IMR-90 (cell line): Measurements from ENCODE around the gene SIM1. TPM values are rescaled to one million over a fixed set of nuclear protein-coding genes. Genes with fewer than 3 reads are reported as not detected.

Source experiments
- ATAC-seq: fragments of 200-7000 bp; cut with Tn5 transposase; 2 replicates; pipeline ENCODE4 v1.9.1; 2020; ENCODE audit warnings: low read depth, mild to moderate bottlenecking, moderate library complexity
- BruUV-seq: library from RNA; stranded (reverse); fragments of 400-500 nt; replicated peaks from 2 replicates; lab custom pipeline; 2021; lab: Mats Ljungman, UMichigan
- CTCF ChIA-PET: fragments of 300-600 bp; formaldehyde crosslinking; extraction: SDS; loops from one replicate; lab custom pipeline; 2021; ENCODE audit warnings: antibody characterized with exemption; lab: Yijun Ruan, JAX
- POLR2A ChIA-PET: fragments of 300-600 bp; sonication (Branson Sonifier 250); formaldehyde crosslinking; loops from one replicate; lab custom pipeline; 2022; ENCODE audit warnings: antibody characterized with exemption; ENCODE audit not compliant: unreplicated experiment; lab: Charles Lee
- DNase-seq: peaks from one replicate; pipeline ENCODE4 v3.0.0; 2013
- H2AFZ ChIP-seq: replicated peaks from 2 replicates; pipeline ENCODE3; 2013; ENCODE audit warnings: low read length, mild to moderate bottlenecking; ENCODE audit not compliant: poor library complexity
- H2AK5ac ChIP-seq: 2 replicates; pipeline ENCODE4 v1.6.1; 2013; ENCODE audit warnings: low read depth, low read length, inconsistent platforms
- H2AK9ac ChIP-seq: replicated peaks from 2 replicates; pipeline ENCODE3; 2013; ENCODE audit warnings: mild to moderate bottlenecking, low read depth, low read length, moderate library complexity; ENCODE audit not compliant: poor library complexity
- H2BK120ac ChIP-seq: 2 replicates; pipeline ENCODE4 v1.6.1; 2013; ENCODE audit warnings: low read depth, low read length, inconsistent platforms
- H2BK15ac ChIP-seq: 3 replicates; pipeline ENCODE4 v1.6.1; 2013; ENCODE audit warnings: low read depth, low read length, inconsistent platforms
- H2BK20ac ChIP-seq: 2 replicates; pipeline ENCODE4 v1.6.1; 2013; ENCODE audit warnings: low read depth, mild to moderate bottlenecking, inconsistent platforms, low read length, moderate library complexity
- H2BK5ac ChIP-seq: 2 replicates; pipeline ENCODE4 v1.6.1; 2013; ENCODE audit warnings: mild to moderate bottlenecking, low read depth, low read length, inconsistent platforms; ENCODE audit not compliant: poor library complexity, severe bottlenecking
- H3K14ac ChIP-seq: replicated peaks from 2 replicates; pipeline ENCODE4 v1.6.1; 2013; ENCODE audit warnings: low read depth, low read length, inconsistent platforms
- H3K18ac ChIP-seq: 2 replicates; pipeline ENCODE4 v1.6.1; 2013; ENCODE audit warnings: low read depth, low read length, control low read depth
- H3K23ac ChIP-seq: 2 replicates; pipeline ENCODE4 v1.6.1; 2013; ENCODE audit warnings: low read depth, low read length, inconsistent platforms
- H3K27ac ChIP-seq: 2 replicates; pipeline ENCODE4 v1.5.1; 2013; ENCODE audit warnings: mild to moderate bottlenecking, control low read depth, low read length; ENCODE audit not compliant: insufficient read depth
- H3K27me3 ChIP-seq: 2 replicates; pipeline ENCODE4 v1.6.1; 2013; ENCODE audit warnings: low read length; ENCODE audit not compliant: control insufficient read depth, insufficient read depth
- H3K36me3 ChIP-seq: 2 replicates; pipeline ENCODE4 v1.6.1; 2013; ENCODE audit warnings: low read length, mixed read lengths; ENCODE audit not compliant: control insufficient read depth, insufficient read depth
- H3K4ac ChIP-seq: 2 replicates; pipeline ENCODE4 v1.6.1; 2013; ENCODE audit warnings: low read depth, low read length, inconsistent platforms
- H3K4me1 ChIP-seq: 2 replicates; pipeline ENCODE4 v1.6.1; 2013; ENCODE audit warnings: low read length, mixed read lengths; ENCODE audit not compliant: control insufficient read depth, insufficient read depth
- H3K4me2 ChIP-seq: 2 replicates; pipeline ENCODE4 v1.6.1; 2013; ENCODE audit warnings: low read depth, mild to moderate bottlenecking, control low read depth, low read length, moderate library complexity
- H3K4me3 ChIP-seq: 2 replicates; pipeline ENCODE4 v1.5.1; 2013; ENCODE audit warnings: low read depth, mild to moderate bottlenecking, control low read depth, low read length, moderate library complexity; ENCODE audit not compliant: insufficient read depth
- H3K56ac ChIP-seq: 2 replicates; pipeline ENCODE4 v1.6.1; 2013; ENCODE audit warnings: low read length, inconsistent platforms; ENCODE audit not compliant: insufficient read depth; ENCODE audit errors: extremely low read depth
- H3K79me1 ChIP-seq, 2 experiments: 2 replicates each; pipeline ENCODE4 v1.6.1; 2013; ENCODE audit warnings: low read length in 2 of 2, inconsistent platforms in 1 of 2, low read depth in 1 of 2
- H3K9ac ChIP-seq: 2 replicates; pipeline ENCODE4 v1.6.1; 2013; ENCODE audit warnings: low read depth, low read length, control low read depth
- H3K9me1 ChIP-seq: 2 replicates; pipeline ENCODE4 v1.6.1; 2013; ENCODE audit warnings: low read length, inconsistent platforms; ENCODE audit not compliant: insufficient read depth
- H3K9me3 ChIP-seq: 2 replicates; pipeline ENCODE4 v1.6.1; 2013; ENCODE audit warnings: low read length; ENCODE audit not compliant: control insufficient read depth, insufficient read depth
- H4K20me1 ChIP-seq: 2 replicates; pipeline ENCODE4 v1.6.1; 2013; ENCODE audit warnings: low read length, inconsistent platforms; ENCODE audit not compliant: insufficient read depth
- H4K5ac ChIP-seq: 2 replicates; pipeline ENCODE4 v1.6.1; 2013; ENCODE audit warnings: mild to moderate bottlenecking, low read depth, low read length, control low read depth
- H4K8ac ChIP-seq, 2 experiments: 2 replicates each; pipeline ENCODE4 v1.6.1; 2013; ENCODE audit warnings: low read depth in 2 of 2, low read length in 2 of 2, control low read depth in 1 of 2, inconsistent platforms in 1 of 2
- H4K91ac ChIP-seq: 2 replicates; pipeline ENCODE4 v1.6.1; 2013; ENCODE audit warnings: low read depth, low read length, inconsistent platforms; ENCODE audit not compliant: insufficient read depth
- BHLHE40 ChIP-seq: fragments of 150-350 bp; IDR thresholded peaks from 2 replicates; pipeline ENCODE4 v1.6.1; 2016; ENCODE audit warnings: mild to moderate bottlenecking, low read depth, low read length
- FOS ChIP-seq: fragments of 150-350 bp; IDR thresholded peaks from 2 replicates; pipeline ENCODE4 v1.6.1; 2016; ENCODE audit warnings: low read depth, low read length
- MAFK ChIP-seq: IDR thresholded peaks from 2 replicates; pipeline ENCODE4 v1.6.1; 2012; ENCODE audit warnings: low read depth, low read length, improper control_type of control experiment
- MXI1 ChIP-seq: IDR thresholded peaks from 2 replicates; pipeline ENCODE4 v1.6.1; 2012; ENCODE audit warnings: low read depth, mild to moderate bottlenecking, low read length, moderate library complexity, borderline replicate concordance
- RFX5 ChIP-seq: IDR thresholded peaks from 2 replicates; pipeline ENCODE4 v1.8.0; 2012; ENCODE audit warnings: low read depth, mild to moderate bottlenecking, low read length, moderate library complexity
- WGBS, 2 experiments: methylation state at CpG; one replicate each; pipeline versions ENCODE4 v1.1.5 to v1.1.7; 2013; ENCODE audit warnings: missing lambda C conversion rate in 2 of 2; ENCODE audit not compliant: insufficient read length in 1 of 2; ENCODE audit errors: extremely low coverage in 2 of 2; 5-methylcytosine and 5-hydroxymethylcytosine counted together
- dilution Hi-C: fragments of 300-500 bp; cut with HindIII; formaldehyde crosslinking; loops from one replicate; pipeline ENCODE4 v1.14.3; 2018; ENCODE audit warnings: low sequenced_read_pairs; ENCODE audit not compliant: unreplicated experiment
- in situ Hi-C: fragments of 300-500 bp; cut with MboI; formaldehyde crosslinking; loops from 3 replicates; pipeline ENCODE4 v1.14.3; 2019; ENCODE audit warnings: low sequenced_read_pairs, inconsistent platforms, mixed read lengths
- intact Hi-C: fragments of 100-400 bp; cut with micrococcal nuclease; formaldehyde crosslinking; loops from 2 replicates; pipeline ENCODE4 v1.10.0; 2022
- polyA plus RNA-seq, 3 experiments: library from polyadenylated mRNA; depleted of rRNA; stranded (reverse); fragments of >200 nt; gene quantifications; 2 replicates each; pipeline ENCODE4 v1.2.3, GENCODE V29; 2012; ENCODE audit warnings: low replicate concordance in 1 of 3
- total RNA-seq: library from RNA; depleted of rRNA; stranded (reverse); fragments of >200 nt; gene quantifications from 2 replicates; pipeline ENCODE4 v1.2.3, GENCODE V29; 2012

SIM1 gene
- total and polyA plus RNA-seq, 2 of the 4 experiments (the other 2 are of a cell fraction): not detected

- no peak overlapping the region for H3K27ac ChIP-seq
- H4K5ac ChIP-seq: no peak overlapping the region
- in situ Hi-C loops (no loop called here), intact Hi-C loops (no loop called here), dilution Hi-C loops (no loop called here)
- H2BK15ac ChIP-seq: no peak overlapping the region
- H4K91ac ChIP-seq: no peak overlapping the region
- H4K8ac ChIP-seq: no peak overlapping the region
- H3K23ac ChIP-seq: no peak overlapping the region
- ChIA-PET CTCF (interaction anchor here (1.5 kb wide), 1 partner anchor 27 kb away, joined by 4 read pairs; no protein-coding TSS in a partner anchor), POLR2A (no interaction called here)
- no peak overlapping the region for H2BK120ac ChIP-seq
- H3K56ac ChIP-seq: no peak overlapping the region
- no peak overlapping the region for H2BK5ac ChIP-seq
- H3K4ac ChIP-seq: no peak overlapping the region
- H2AK9ac ChIP-seq: no peak overlapping the region
- H4K20me1 ChIP-seq: no peaks in the 10 kb centered on the region
- no peaks in the 10 kb centered on the region for H3K79me1 ChIP-seq
- no peak overlapping the region for H2AFZ ChIP-seq
- no peak for TF ChIP-seq BHLHE40
- TF ChIP-seq MAFK: no peak
- TF ChIP-seq RFX5: no peak
- TF ChIP-seq FOS: no peak
- no peak for TF ChIP-seq MXI1
- H3K9me3 ChIP-seq: no peaks in the 10 kb centered on the region
- no peak overlapping the region for H3K18ac ChIP-seq
- H3K9ac ChIP-seq: no peak overlapping the region
- H3K9me1 ChIP-seq: no peaks in the 10 kb centered on the region
- no TSS peak for BruUV-seq
- H2BK20ac ChIP-seq: no peak overlapping the region
- no peak for ATAC-seq
- no peaks in the 10 kb centered on the region for H3K36me3 ChIP-seq
- DNase-seq: no peak
- H3K14ac ChIP-seq: no peak overlapping the region
- no peaks in the 10 kb centered on the region for H3K4me1 ChIP-seq
- no peak overlapping the region for H2AK5ac ChIP-seq
- peaks cover 23% of the 10 kb centered on the region for H3K27me3 ChIP-seq
- no peak overlapping the region for H3K4me3 ChIP-seq
- WGBS, 2 experiments: no CpG with 5 or more reads among the region's 5 CpGs
- H3K4me2 ChIP-seq: no peak overlapping the region; the same call in 1 of the 2 replicates
Measured at GRCh38 chr6:100433726-100434435, 30.8 kb downstream of the SIM1 start.
